ENCODE measurements around the gene RAB11FIP3. TPM values are rescaled to one million over a fixed set of nuclear protein-coding genes. Genes with fewer than 3 reads are reported as not detected.

Gene RAB11FIP3
- total RNA-seq, 1 donor, result 25.3 TPM

DNA sequence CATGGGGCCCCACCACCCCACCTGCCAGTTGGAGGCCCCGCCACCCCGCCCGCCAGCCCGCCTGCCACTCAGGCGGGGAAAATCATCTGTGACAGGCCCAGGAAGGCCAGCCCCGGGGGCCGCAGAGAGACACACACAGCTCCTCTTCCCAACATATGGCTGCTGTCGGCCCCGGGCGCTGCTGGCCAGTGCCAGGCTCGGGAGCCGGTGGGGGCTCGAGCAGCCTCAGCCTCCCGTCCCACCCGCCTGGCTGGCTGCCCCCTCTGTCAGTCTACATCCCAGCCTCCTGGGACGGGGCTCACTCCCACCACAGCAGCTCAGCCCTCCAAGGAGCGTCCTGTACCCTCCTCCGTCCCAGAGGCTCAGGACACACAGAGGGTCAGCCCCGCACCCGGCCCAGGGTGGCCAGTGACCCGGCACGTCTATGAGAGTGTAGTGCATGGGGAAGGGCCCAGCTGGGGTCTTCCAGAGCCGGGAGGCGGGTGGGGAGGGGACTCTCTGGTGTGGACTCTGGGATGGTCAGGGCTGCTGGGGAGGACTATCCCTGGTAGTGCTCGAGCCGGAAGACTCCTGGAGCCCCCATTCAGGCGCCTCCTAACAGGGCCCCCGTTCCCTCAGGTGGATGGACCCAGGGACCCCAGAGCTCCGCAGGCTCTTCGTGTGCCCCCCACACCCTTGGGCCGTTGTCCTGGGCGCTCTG, 131.2 kb downstream of the RAB11FIP3 start:
- peaks cover 26% of the 10 kb centered on the region for H3K27me3 ChIP-seq (ENCODE audit: insufficient read depth, low read length)
- H3K9me3 ChIP-seq (ENCODE audit: low read depth, low read length), result no peaks in the 10 kb centered on the region
- TF ChIP-seq, protein P1, sequence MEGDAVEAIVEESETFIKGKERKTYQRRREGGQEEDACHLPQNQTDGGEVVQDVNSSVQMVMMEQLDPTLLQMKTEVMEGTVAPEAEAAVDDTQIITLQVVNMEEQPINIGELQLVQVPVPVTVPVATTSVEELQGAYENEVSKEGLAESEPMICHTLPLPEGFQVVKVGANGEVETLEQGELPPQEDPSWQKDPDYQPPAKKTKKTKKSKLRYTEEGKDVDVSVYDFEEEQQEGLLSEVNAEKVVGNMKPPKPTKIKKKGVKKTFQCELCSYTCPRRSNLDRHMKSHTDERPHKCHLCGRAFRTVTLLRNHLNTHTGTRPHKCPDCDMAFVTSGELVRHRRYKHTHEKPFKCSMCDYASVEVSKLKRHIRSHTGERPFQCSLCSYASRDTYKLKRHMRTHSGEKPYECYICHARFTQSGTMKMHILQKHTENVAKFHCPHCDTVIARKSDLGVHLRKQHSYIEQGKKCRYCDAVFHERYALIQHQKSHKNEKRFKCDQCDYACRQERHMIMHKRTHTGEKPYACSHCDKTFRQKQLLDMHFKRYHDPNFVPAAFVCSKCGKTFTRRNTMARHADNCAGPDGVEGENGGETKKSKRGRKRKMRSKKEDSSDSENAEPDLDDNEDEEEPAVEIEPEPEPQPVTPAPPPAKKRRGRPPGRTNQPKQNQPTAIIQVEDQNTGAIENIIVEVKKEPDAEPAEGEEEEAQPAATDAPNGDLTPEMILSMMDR (IDR thresholded peaks at IDR 0.05; ENCODE audit: extremely low read depth, low read depth, low read length), result no peak
- H3K4me1 ChIP-seq (ENCODE audit: insufficient read depth, low read length), result peaks cover 6% of the 10 kb centered on the region
- no peak overlapping the region for H2AFZ ChIP-seq (ENCODE audit: low read length)
- peaks cover 5% of the 10 kb centered on the region for H3K36me3 ChIP-seq (ENCODE audit: insufficient read depth, low read length)
- H3K27ac ChIP-seq (ENCODE audit: low read depth, low read length), result no peak overlapping the region
- no peak overlapping the region for H3K4me2 ChIP-seq (ENCODE audit: insufficient read depth, low read length)
- peaks cover 2% of the 10 kb centered on the region for H4K20me1 ChIP-seq (ENCODE audit: insufficient read depth, low read length)
- peak; percentile 88 for DNase-seq (ENCODE audit: insufficient read length, low spot score, missing footprints)
- peaks cover 2% of the 10 kb centered on the region for H3K79me2 ChIP-seq (ENCODE audit: insufficient read depth, low read length)
- no peak overlapping the region for H3K4me3 ChIP-seq (ENCODE audit: insufficient read depth, low read length)

DNA sequence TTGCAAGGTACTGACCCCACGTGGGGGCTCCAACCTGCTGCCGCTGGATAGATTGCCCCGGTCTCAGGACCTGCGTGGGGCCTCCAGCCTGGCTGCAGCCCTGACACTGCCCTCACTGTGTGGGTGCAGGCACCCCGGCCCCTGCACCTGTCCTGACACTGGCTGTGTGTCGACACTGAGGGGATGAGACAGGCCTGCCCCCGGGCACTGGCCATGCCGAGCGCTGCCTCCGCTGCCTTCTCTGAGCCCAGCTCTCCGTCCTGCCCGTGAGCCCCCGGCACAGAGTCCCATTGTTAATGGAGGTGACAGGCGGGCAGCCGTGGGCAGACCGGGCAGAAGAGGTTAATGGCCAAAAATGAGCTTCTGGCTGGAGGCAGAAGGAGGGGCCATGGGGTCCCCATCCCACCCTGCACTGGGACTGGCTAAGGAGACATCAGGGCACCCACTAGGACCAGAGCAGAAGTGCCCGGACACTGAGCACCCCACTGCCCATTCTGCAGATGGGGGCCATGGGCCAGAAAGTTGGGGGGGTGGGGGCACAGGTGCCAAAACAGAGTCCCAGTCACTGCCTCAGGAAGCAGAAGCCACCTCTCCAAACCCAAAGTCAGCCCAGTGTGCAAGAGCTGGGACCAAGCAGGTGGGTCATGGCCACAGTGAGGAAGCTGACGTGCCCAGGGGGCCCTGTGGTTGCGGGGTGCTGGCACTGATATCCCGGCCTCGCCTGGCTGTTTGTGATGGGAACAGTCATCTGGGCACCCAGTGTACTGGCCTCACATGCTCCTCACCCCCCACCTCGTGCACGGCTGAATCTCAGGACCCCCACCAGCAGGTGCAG, 132.2 kb downstream of the RAB11FIP3 start:
- H3K36me3 ChIP-seq (ENCODE audit: insufficient read depth, low read length), result no peaks in the 10 kb centered on the region
- no peaks in the 10 kb centered on the region for H3K9me3 ChIP-seq (ENCODE audit: low read depth, low read length)
- no peaks in the 10 kb centered on the region for H3K79me2 ChIP-seq (ENCODE audit: insufficient read depth, low read length)
- H3K27ac ChIP-seq (ENCODE audit: low read depth, low read length), result no peak overlapping the region
- H2AFZ ChIP-seq (ENCODE audit: low read length), result no peak overlapping the region
- H3K4me2 ChIP-seq (ENCODE audit: insufficient read depth, low read length), result no peak overlapping the region
- H3K4me1 ChIP-seq (ENCODE audit: insufficient read depth, low read length), result peaks cover 6% of the 10 kb centered on the region
- H3K4me3 ChIP-seq (ENCODE audit: insufficient read depth, low read length), result no peak overlapping the region
- H4K20me1 ChIP-seq (ENCODE audit: insufficient read depth, low read length), result peaks cover 3% of the 10 kb centered on the region
- TF ChIP-seq, protein P1 (IDR thresholded peaks at IDR 0.05; ENCODE audit: extremely low read depth, low read depth, low read length), result no peak
- DNase-seq (ENCODE audit: insufficient read length, low spot score, missing footprints), result peak; percentile 92
- H3K27me3 ChIP-seq (ENCODE audit: insufficient read depth, low read length), result peaks cover 36% of the 10 kb centered on the region

DNA sequence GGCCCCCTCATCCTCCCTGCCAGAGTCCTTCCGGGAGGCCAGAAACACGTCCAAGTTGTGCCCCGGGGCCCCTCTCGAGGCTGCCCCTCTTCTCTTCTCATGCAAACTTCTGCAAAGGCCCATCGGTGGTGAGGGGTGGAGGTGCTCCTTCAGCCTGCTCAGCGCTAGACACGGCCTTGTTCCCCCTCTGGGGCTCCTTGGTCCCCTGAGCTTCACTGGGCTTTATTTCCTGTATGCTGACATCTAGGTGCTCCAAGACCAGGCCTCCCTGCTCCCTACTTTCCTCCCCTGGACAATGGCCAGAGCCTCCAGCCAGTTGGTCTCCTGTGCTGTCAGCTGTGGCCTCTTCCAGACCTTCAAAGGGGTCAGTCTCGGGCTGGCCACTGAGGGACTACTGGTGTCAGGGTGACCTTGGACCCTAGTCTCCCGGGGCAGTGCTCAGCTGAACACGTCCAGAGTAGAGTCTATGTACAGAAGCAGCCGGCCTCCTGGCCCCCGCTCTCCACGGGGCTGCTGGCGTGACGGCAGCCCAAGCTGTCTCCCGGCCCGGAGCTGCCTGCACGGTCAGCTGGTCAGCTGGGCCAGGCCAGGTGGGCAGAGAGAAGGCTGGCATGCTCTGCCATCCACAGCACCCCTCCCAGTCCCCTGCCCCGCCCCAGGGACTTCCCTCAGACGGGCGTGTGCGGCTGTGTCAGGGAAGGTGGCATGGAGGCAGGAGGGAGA, 133.0 kb downstream of the RAB11FIP3 start:
- Histone ChIP-seq H3K4me2 (ENCODE audit: insufficient read depth, low read length) (no peak overlapping the region), H3K4me1 (ENCODE audit: insufficient read depth, low read length) (peaks cover 6% of the 10 kb centered on the region), H3K36me3 (ENCODE audit: insufficient read depth, low read length) (no peaks in the 10 kb centered on the region), H3K9me3 (ENCODE audit: low read depth, low read length) (no peaks in the 10 kb centered on the region), H2AFZ (ENCODE audit: low read length) (no peak overlapping the region), H3K4me3 (ENCODE audit: insufficient read depth, low read length) (no peak overlapping the region), H3K27ac (ENCODE audit: low read depth, low read length) (no peak overlapping the region), H3K79me2 (ENCODE audit: insufficient read depth, low read length) (no peaks in the 10 kb centered on the region), H4K20me1 (ENCODE audit: insufficient read depth, low read length) (peaks cover 3% of the 10 kb centered on the region), H3K27me3 (ENCODE audit: insufficient read depth, low read length) (peaks cover 36% of the 10 kb centered on the region)
- TF ChIP-seq, protein P1 (IDR thresholded peaks at IDR 0.05; ENCODE audit: extremely low read depth, low read depth, low read length), result no peak
- DNase-seq (ENCODE audit: insufficient read length, low spot score, missing footprints), result peak; percentile 94

Data from osteoblast (primary cell).